BE2C (cell line): Measurements from ENCODE around the gene GRID1.
A peak's percentile ranks its signal among the peaks of the same experiment; 100 is the strongest.

Source experiments
- DNase-seq: peaks from one replicate; pipeline ENCODE4 v3.0.0-alpha.2; 2020
- H3K27me3 ChIP-seq: fragments of 250-450 bp; sonication (Bioruptor Pico); 2 replicates; pipeline ENCODE4 v1.5.1; 2020; ENCODE audit warnings: mild to moderate bottlenecking
- H3K36me3 ChIP-seq: fragments of 250-450 bp; sonication (Bioruptor Pico); 2 replicates; pipeline ENCODE4 v1.5.1; 2020; ENCODE audit warnings: mild to moderate bottlenecking
- H3K4me1 ChIP-seq: fragments of 250-450 bp; sonication (Bioruptor Pico); 2 replicates; pipeline ENCODE4 v1.5.1; 2020
- H3K4me3 ChIP-seq: 2 replicates; pipeline ENCODE4 v1.5.1; 2011; ENCODE audit warnings: low read depth, low read length
- H3K9me3 ChIP-seq: fragments of 250-450 bp; sonication (Bioruptor Pico); 2 replicates; pipeline ENCODE4 v1.5.1; 2020
- CTCF ChIP-seq: IDR thresholded peaks from 2 replicates; pipeline ENCODE4 v1.5.1; 2012; ENCODE audit warnings: mild to moderate bottlenecking, low read depth, low read length

Gene GRID1

GRCh38 chr10:86155054-86155921 lies 211.3 kb downstream of the GRID1 start:
- Histone ChIP-seq H3K36me3 (no peaks in the 10 kb centered on the region), H3K9me3 (no peaks in the 10 kb centered on the region), H3K4me3 (no peak overlapping the region), H3K4me1 (peaks cover 12% of the 10 kb centered on the region), H3K27me3 (no peaks in the 10 kb centered on the region)
- peak; percentile 41 for DNase-seq
- TF ChIP-seq CTCF: peak; percentile 34; the same call in 1 of the 2 replicates

- peaks cover 12% of the 10 kb centered on the region for H3K4me1 ChIP-seq
- no peak for TF ChIP-seq CTCF
- H3K36me3 ChIP-seq: no peaks in the 10 kb centered on the region
- no peaks in the 10 kb centered on the region for H3K27me3 ChIP-seq
- no peak overlapping the region for H3K4me3 ChIP-seq
- no peaks in the 10 kb centered on the region for H3K9me3 ChIP-seq
- peak; percentile 63 for DNase-seq
These were observed 212.8 kb downstream of the GRID1 start for GRCh38 chr10:86153751-86154150.

DNA sequence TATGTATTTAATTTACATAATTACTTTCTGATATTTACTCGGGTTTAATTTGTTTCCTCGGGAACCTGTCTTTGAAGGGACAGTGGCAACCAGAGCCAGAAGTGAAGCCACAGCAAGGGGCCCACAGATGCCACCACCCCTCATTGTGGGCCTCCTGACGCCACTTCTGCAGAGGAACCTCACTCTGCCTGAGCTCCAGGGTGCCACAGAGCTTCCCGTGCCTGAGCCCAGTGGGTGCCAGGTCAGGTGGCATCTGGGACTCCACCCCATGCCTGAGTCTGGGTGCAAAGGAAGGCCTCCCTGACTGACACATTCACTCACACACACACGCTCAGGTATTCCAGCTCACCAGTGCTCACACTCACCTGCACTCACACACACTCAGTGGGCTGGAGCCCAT lies 213.7 kb downstream of the GRID1 start:
- no peak for DNase-seq
- H3K4me3 ChIP-seq: no peak overlapping the region
- H3K27me3 ChIP-seq: no peaks in the 10 kb centered on the region
- peaks cover 12% of the 10 kb centered on the region for H3K4me1 ChIP-seq
- H3K9me3 ChIP-seq: no peaks in the 10 kb centered on the region
- no peak for TF ChIP-seq CTCF
- H3K36me3 ChIP-seq: no peaks in the 10 kb centered on the region

DNA sequence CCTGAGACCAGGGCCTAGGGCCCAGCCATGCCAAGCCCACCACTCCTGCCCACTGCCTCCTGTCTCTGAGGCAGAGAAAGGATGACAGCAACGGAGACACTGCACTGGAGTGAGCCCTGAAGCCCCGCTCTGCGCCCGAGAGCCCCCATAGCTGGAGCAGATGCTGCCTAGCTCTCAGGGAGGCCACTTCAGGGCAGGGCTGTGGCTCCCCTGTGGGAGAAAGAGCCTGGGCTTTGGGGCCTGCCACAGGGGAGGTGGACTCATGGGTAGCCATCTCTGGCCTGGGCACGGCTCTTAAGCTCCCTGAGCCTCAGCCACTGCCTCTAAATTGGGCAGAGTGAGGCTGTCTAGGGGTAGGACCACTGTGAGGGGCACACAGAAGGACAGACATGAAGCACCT lies 214.2 kb downstream of the GRID1 start:
- no peak for TF ChIP-seq CTCF
- no peaks in the 10 kb centered on the region for H3K9me3 ChIP-seq
- no peak overlapping the region for H3K4me3 ChIP-seq
- H3K27me3 ChIP-seq: no peaks in the 10 kb centered on the region
- peaks cover 12% of the 10 kb centered on the region for H3K4me1 ChIP-seq
- no peak for DNase-seq
- H3K36me3 ChIP-seq: no peaks in the 10 kb centered on the region

DNA sequence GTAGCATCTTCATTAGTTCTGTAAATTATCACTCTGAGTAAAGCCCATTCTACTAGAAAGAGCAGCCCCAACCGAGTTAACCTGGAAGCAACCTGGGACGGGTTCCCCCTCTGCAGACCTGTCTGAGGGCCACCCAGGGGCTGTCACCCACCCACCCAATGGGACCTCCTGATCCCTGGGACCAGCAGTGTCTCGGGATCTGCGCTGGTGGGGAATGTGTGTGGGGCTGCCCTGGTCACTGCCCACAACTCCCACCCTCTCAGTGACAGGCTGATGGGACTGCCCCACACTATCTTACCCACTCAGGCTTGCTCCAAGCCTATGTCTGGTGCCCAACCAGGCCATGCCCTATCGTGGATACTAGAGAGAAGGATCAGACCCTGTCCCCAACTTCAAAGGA lies 215.0 kb downstream of the GRID1 start:
- H3K36me3 ChIP-seq: no peaks in the 10 kb centered on the region

More for the DNA sequence above, 215.0 kb downstream of the GRID1 start:
- H3K27me3 ChIP-seq: no peaks in the 10 kb centered on the region
- H3K4me1 ChIP-seq: peaks cover 12% of the 10 kb centered on the region
- H3K4me3 ChIP-seq: no peak overlapping the region
- DNase-seq: no peak
- H3K9me3 ChIP-seq: no peaks in the 10 kb centered on the region
- TF ChIP-seq CTCF: no peak
